GM12872 (cell line): ENCODE data around the gene TUBA3C.

ENCODE experiments used
- CTCF ChIP-seq: IDR thresholded peaks from 3 replicates; pipeline ENCODE4 v1.5.1; 2011; ENCODE audit warnings: low read depth, mild to moderate bottlenecking, low read length, moderate library complexity; ENCODE audit not compliant: insufficient read depth

TUBA3C gene

GRCh38 chr13:19150226-19150625, 31.4 kb downstream of the TUBA3C start:
- TF ChIP-seq CTCF = no peak

- TF ChIP-seq CTCF = no peak
Observed at GRCh38 chr13:19148561-19148960, 33.1 kb downstream of the TUBA3C start.
